GM12891 (cell line): Measurements from ENCODE around the gene STRN.

Experiments used
- PAX5 ChIP-seq: IDR thresholded peaks from 2 replicates; pipeline ENCODE4 v1.6.1; 2011; ENCODE audit warnings: low read length, moderate library complexity, mild to moderate bottlenecking; ENCODE audit not compliant: insufficient read depth, severe bottlenecking
- POLR2A ChIP-seq: IDR thresholded peaks from 2 replicates; pipeline ENCODE4 v1.6.1; 2011; ENCODE audit warnings: low read depth, low read length, control low read depth
- POLR2AphosphoS5 ChIP-seq: IDR thresholded peaks from 2 replicates; pipeline ENCODE4 v1.6.1; 2011; ENCODE audit warnings: low read depth, low read length, control low read depth
- POU2F2 ChIP-seq: IDR thresholded peaks from 2 replicates; pipeline ENCODE4 v1.6.1; 2011; ENCODE audit warnings: low read depth, mild to moderate bottlenecking, control low read depth, low read length, moderate library complexity
- TAF1 ChIP-seq: IDR thresholded peaks from 2 replicates; pipeline ENCODE4 v1.6.1; 2011; ENCODE audit warnings: low read depth, low read length, control low read depth

DNA sequence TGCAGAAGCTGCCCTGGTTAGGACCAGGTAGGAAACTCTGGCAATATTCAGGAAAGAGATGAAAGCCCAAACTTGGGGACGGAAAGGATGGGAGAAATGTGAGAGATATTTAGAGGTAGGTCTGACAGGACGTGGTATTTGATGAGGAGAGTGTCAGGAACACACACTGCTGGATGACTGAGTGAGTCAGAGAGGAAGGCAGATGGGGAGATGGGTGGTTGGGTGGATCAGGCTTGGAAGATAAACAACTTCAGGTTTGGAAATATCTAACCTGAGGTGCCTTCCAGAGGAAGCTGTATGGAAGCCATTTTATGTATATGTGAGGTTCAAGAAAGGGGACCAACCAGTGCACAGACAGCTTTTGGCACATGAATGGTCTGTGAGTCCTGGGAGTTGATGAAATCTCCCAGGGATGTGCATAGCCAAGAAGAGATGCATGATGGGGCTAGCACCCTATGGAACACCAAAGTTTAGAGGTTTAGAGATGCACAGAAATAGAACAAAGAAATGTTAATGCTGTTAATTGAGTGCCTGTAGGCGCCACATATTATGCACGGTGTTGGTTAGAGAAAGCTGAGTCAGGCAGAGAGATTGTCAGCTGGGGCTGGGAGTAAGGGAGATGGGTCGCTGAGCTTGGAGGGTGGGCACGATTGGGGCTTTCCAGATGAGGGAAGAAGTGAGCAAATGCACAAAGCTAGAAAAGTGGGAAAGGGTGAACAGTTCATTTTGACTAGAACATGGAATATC, 168.8 kb downstream of the STRN start:
- TF ChIP-seq POLR2A (no peak), POLR2AphosphoS5 (no peak), TAF1 (no peak), POU2F2 (no peak), PAX5 (no peak)
